Karpas-422 (cell line): ENCODE results near the gene AHCYL2. TPM values are rescaled to one million over a fixed set of nuclear protein-coding genes. Genes with fewer than 3 reads are reported as not detected.

ENCODE experiments used
- DNase-seq: peaks from one replicate; pipeline ENCODE4 v3.0.0-alpha.2; 2015
- H2AFZ ChIP-seq: fragments of 200-600 bp; sonication (generic); 2 replicates; pipeline ENCODE4 v1.6.1; 2014; ENCODE audit warnings: antibody characterized with exemption, low read length, mixed read lengths
- H3K27ac ChIP-seq: fragments of 200-600 bp; sonication (generic); 2 replicates; pipeline ENCODE4 v1.5.1; 2014; ENCODE audit warnings: mild to moderate bottlenecking, low read length, moderate library complexity
- H3K27me3 ChIP-seq: fragments of 200-600 bp; sonication (generic); 2 replicates; pipeline ENCODE4 v1.6.1; 2014; ENCODE audit warnings: low read length, mixed read lengths
- H3K36me3 ChIP-seq: fragments of 200-600 bp; sonication (generic); 2 replicates; pipeline ENCODE4 v1.6.1; 2014; ENCODE audit warnings: low read length, mixed read lengths; ENCODE audit not compliant: insufficient read depth
- H3K4me1 ChIP-seq: fragments of 200-600 bp; sonication (generic); 2 replicates; pipeline ENCODE4 v1.6.1; 2014; ENCODE audit warnings: mild to moderate bottlenecking, low read length, mixed read lengths
- H3K4me2 ChIP-seq: fragments of 200-600 bp; sonication (generic); 2 replicates; pipeline ENCODE4 v1.6.1; 2014; ENCODE audit warnings: low read length, low read depth, mild to moderate bottlenecking; ENCODE audit not compliant: poor library complexity, severe bottlenecking
- H3K4me3 ChIP-seq: fragments of 200-600 bp; sonication (generic); 2 replicates; pipeline ENCODE4 v1.5.1; 2014; ENCODE audit warnings: mild to moderate bottlenecking, antibody characterized with exemption, low read length, mixed read lengths
- H3K79me2 ChIP-seq: fragments of 200-600 bp; sonication (generic); 2 replicates; pipeline ENCODE4 v1.6.1; 2014; ENCODE audit warnings: mild to moderate bottlenecking, low read length, mixed read lengths
- H3K9ac ChIP-seq: fragments of 200-600 bp; sonication (generic); 2 replicates; pipeline ENCODE4 v1.6.0; 2014; ENCODE audit warnings: low read length
- H3K9me2 ChIP-seq: fragments of 200-600 bp; sonication (generic), shearing (Covaris generic); replicated peaks from 2 replicates; pipeline ENCODE4 v1.6.0; 2014; ENCODE audit warnings: mild to moderate bottlenecking, low read length, moderate library complexity; ENCODE audit not compliant: insufficient read depth
- H3K9me3 ChIP-seq: fragments of 300-700, 200-600 bp; sonication (generic); 2 replicates; pipeline ENCODE4 v1.6.1; 2014; ENCODE audit warnings: low read length, mixed read lengths
- H4K20me1 ChIP-seq: fragments of 200-600 bp; sonication (generic); 2 replicates; pipeline ENCODE4 v1.6.1; 2014; ENCODE audit warnings: mild to moderate bottlenecking, antibody characterized with exemption, low read length, low read depth; ENCODE audit not compliant: insufficient read depth
- total RNA-seq: library from RNA; depleted of rRNA; stranded (reverse); fragments of >200 nt; shearing (Covaris generic); gene quantifications from 2 replicates; pipeline ENCODE4 v1.2.3, GENCODE V29; 2014; ENCODE audit warnings: low replicate concordance

The AHCYL2 gene
- total RNA-seq, 1 experiment from 2014 or later: 6.0 TPM

GRCh38 chr7:129434675-129435318 lies 210.0 kb downstream of the AHCYL2 start:
- Histone ChIP-seq H3K4me3 (peak overlapping the region; percentile 71), H3K9ac (peak overlapping the region; percentile 70), H3K4me2 (peak overlapping the region; percentile 87), H3K9me3 (no peaks in the 10 kb centered on the region), H3K4me1 (peaks cover 13% of the 10 kb centered on the region), H2AFZ (peak overlapping the region; percentile 59; the same call in 1 of the 2 replicates), H3K9me2 (no peaks in the 10 kb centered on the region), H4K20me1 (no peaks in the 10 kb centered on the region), H3K79me2 (no peaks in the 10 kb centered on the region), H3K36me3 (no peaks in the 10 kb centered on the region), H3K27me3 (no peaks in the 10 kb centered on the region), H3K27ac (no peak overlapping the region)
- no peak for DNase-seq

- Histone ChIP-seq H3K9me2 (no peaks in the 10 kb centered on the region), H3K9ac (no peak overlapping the region), H3K27me3 (no peaks in the 10 kb centered on the region), H3K79me2 (no peaks in the 10 kb centered on the region), H3K36me3 (no peaks in the 10 kb centered on the region), H3K27ac (no peak overlapping the region), H3K4me2 (no peak overlapping the region), H2AFZ (no peak overlapping the region), H3K4me3 (no peak overlapping the region), H3K9me3 (no peaks in the 10 kb centered on the region), H4K20me1 (no peaks in the 10 kb centered on the region), H3K4me1 (peaks cover 13% of the 10 kb centered on the region)
- no peak for DNase-seq
These were observed 210.6 kb downstream of the AHCYL2 start for GRCh38 chr7:129435414-129435829.

DNA sequence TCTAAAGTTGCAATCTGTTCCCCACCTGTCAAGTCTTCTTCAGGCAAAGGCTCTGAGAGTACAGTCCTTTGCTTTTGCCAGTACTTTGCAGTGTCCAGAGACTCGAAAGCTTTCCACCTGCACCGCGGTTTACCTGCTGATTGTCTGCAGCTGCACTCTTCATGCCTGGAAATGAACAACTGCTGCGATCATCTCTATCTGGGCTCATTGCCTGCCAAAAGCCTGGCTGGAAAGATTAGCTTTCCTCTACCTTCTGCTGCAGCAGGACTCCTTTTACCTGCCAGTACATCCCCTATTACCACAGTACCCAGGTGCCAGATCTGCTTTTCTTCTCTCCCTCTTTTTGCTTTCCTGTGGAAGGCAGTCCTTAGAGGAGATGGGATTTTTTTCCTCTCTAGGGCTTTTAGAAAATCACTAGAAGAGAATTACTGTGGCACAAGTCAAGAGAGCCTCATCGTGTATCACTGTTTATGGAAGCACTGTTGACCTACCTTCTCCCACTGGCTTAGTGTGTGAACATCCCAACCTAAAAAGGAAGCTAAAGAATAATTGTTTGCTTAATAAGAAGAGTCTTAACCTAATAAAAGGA lies 211.6 kb downstream of the AHCYL2 start:
- no peak overlapping the region for H3K9ac ChIP-seq
- H3K27me3 ChIP-seq: no peaks in the 10 kb centered on the region
- H2AFZ ChIP-seq: no peak overlapping the region
- DNase-seq: no peak
- H3K4me1 ChIP-seq: peaks cover 13% of the 10 kb centered on the region
- H3K79me2 ChIP-seq: no peaks in the 10 kb centered on the region
- no peak overlapping the region for H3K4me3 ChIP-seq
- no peaks in the 10 kb centered on the region for H3K9me3 ChIP-seq
- no peak overlapping the region for H3K27ac ChIP-seq
- no peaks in the 10 kb centered on the region for H4K20me1 ChIP-seq
- H3K36me3 ChIP-seq: no peaks in the 10 kb centered on the region
- no peaks in the 10 kb centered on the region for H3K9me2 ChIP-seq
- H3K4me2 ChIP-seq: no peak overlapping the region

DNA sequence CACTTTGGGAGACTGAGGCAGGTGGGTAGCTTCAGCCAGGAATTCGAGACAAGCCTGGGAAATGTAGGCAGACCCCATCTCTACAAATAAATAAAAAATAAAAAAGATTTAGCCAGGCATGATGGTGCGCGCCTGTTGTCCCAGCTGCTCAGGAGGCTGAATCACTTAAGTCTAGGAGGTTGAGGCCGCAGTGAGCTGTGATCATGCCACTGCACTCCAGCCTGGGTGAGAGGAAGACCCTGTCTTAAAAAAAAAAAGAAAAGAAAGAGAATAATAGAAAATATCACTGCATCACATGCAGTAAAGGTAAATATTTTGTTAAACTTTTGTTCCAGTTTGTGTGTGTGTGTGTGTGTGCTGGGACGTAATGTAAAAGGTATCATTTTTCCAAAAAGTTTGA lies 212.4 kb downstream of the AHCYL2 start:
- Histone ChIP-seq H3K9me2 (no peaks in the 10 kb centered on the region), H3K36me3 (no peaks in the 10 kb centered on the region), H3K27me3 (no peaks in the 10 kb centered on the region), H3K9me3 (no peaks in the 10 kb centered on the region), H2AFZ (no peak overlapping the region), H3K27ac (no peak overlapping the region), H3K9ac (no peak overlapping the region), H3K4me3 (no peak overlapping the region), H3K4me1 (peaks cover 13% of the 10 kb centered on the region), H3K4me2 (no peak overlapping the region), H4K20me1 (no peaks in the 10 kb centered on the region), H3K79me2 (no peaks in the 10 kb centered on the region)
- no peak for DNase-seq

GRCh38 chr7:129438281-129438838 lies 213.5 kb downstream of the AHCYL2 start:
- no peaks in the 10 kb centered on the region for H3K36me3 ChIP-seq
- DNase-seq: no peak
- H2AFZ ChIP-seq: no peak overlapping the region
- H4K20me1 ChIP-seq: no peaks in the 10 kb centered on the region
- no peaks in the 10 kb centered on the region for H3K9me3 ChIP-seq
- no peak overlapping the region for H3K9ac ChIP-seq
- no peaks in the 10 kb centered on the region for H3K27me3 ChIP-seq
- H3K9me2 ChIP-seq: no peaks in the 10 kb centered on the region
- H3K4me2 ChIP-seq: no peak overlapping the region
- H3K79me2 ChIP-seq: no peaks in the 10 kb centered on the region
- H3K4me3 ChIP-seq: no peak overlapping the region
- peaks cover 12% of the 10 kb centered on the region for H3K4me1 ChIP-seq
- H3K27ac ChIP-seq: no peak overlapping the region

DNA sequence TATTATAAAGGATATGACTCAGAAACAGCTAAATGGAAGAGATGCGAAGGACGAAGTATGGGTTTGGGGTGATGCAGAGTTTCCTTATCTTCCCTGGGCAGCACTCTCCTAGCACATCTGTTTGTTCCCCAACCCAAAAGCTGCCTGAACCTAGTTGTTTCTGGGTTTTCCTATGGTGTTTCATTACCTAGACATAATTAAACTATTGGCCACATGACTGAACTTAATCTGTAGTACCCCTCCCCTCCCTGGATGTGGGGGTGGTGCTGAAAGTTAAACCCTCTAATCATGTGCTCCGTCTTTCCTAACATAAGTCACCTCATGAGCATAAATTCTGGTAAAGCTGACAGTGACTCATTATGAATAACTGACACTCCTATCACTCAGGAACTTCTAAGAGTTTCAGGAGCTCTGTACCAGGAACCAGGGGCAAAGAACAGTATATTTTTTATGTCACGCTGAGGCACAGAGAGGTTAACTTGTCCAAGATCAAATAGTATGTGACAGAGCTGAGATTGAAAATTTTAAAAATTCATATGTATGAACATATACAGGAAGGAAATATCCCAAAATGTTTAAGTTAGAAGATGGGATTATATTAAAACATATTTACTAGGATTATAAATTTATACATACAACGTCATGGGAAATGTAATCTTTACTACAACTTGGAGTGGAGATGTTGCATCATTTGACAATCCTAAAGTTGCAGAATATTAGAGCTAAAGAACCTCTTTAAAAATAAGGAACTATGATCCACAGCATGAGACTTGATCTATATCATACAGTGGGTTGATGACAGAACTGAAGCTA lies 214.2 kb downstream of the AHCYL2 start:
- Histone ChIP-seq H3K36me3 (no peaks in the 10 kb centered on the region), H3K27ac (no peak overlapping the region), H3K4me1 (peaks cover 6% of the 10 kb centered on the region), H3K27me3 (no peaks in the 10 kb centered on the region), H3K9me3 (no peaks in the 10 kb centered on the region), H2AFZ (no peak overlapping the region), H3K9me2 (no peaks in the 10 kb centered on the region), H3K9ac (no peak overlapping the region), H3K4me2 (no peak overlapping the region), H4K20me1 (no peaks in the 10 kb centered on the region), H3K4me3 (no peak overlapping the region), H3K79me2 (no peaks in the 10 kb centered on the region)
- DNase-seq: no peak

GRCh38 chr7:129439963-129440625 lies 215.3 kb downstream of the AHCYL2 start:
- H3K36me3 ChIP-seq: no peaks in the 10 kb centered on the region
- H4K20me1 ChIP-seq: no peaks in the 10 kb centered on the region
- H2AFZ ChIP-seq: no peak overlapping the region
- H3K9me2 ChIP-seq: no peaks in the 10 kb centered on the region
- H3K27me3 ChIP-seq: no peaks in the 10 kb centered on the region
- DNase-seq: no peak
- no peaks in the 10 kb centered on the region for H3K9me3 ChIP-seq
- H3K4me1 ChIP-seq: no peaks in the 10 kb centered on the region
- no peak overlapping the region for H3K4me3 ChIP-seq
- H3K4me2 ChIP-seq: no peak overlapping the region
- no peak overlapping the region for H3K27ac ChIP-seq
- no peaks in the 10 kb centered on the region for H3K79me2 ChIP-seq
- H3K9ac ChIP-seq: no peak overlapping the region

- Histone ChIP-seq H3K4me3 (no peak overlapping the region), H3K9me2 (no peaks in the 10 kb centered on the region), H3K27ac (no peak overlapping the region), H3K4me2 (no peak overlapping the region), H4K20me1 (no peaks in the 10 kb centered on the region), H3K4me1 (no peaks in the 10 kb centered on the region), H3K27me3 (no peaks in the 10 kb centered on the region), H3K79me2 (no peaks in the 10 kb centered on the region), H3K9me3 (no peaks in the 10 kb centered on the region), H3K9ac (no peak overlapping the region), H2AFZ (no peak overlapping the region), H3K36me3 (no peaks in the 10 kb centered on the region)
- DNase-seq: no peak
These were observed 218.8 kb downstream of the AHCYL2 start for GRCh38 chr7:129443612-129444011.
